PFSK-1 (cell line): ENCODE measurements around the gene GPR132.

ENCODE experiments used
- FOXP2 ChIP-seq: optimal IDR thresholded peaks from 2 replicates; pipeline ENCODE3; 2011; ENCODE audit warnings: borderline replicate concordance, control low read depth, inconsistent platforms; ENCODE audit not compliant: insufficient read depth; ENCODE audit errors: extremely low read length, extremely low read depth
- POLR2AphosphoS5 ChIP-seq: IDR thresholded peaks from 2 replicates; pipeline ENCODE4 v1.6.1; 2012; ENCODE audit warnings: low read depth, mild to moderate bottlenecking, control low read depth, low read length, moderate library complexity
- REST ChIP-seq, 2 experiments: IDR thresholded peaks; 2 replicates each; pipeline versions ENCODE4 v1.6.1 to v1.8.0; 2011 to 2012; ENCODE audit warnings: low read depth in 2 of 2, low read length in 2 of 2, control low read depth in 1 of 2, inconsistent platforms in 1 of 2, mild to moderate bottlenecking in 1 of 2, moderate library complexity in 1 of 2; ENCODE audit not compliant: insufficient read depth in 1 of 2
- SIN3A ChIP-seq: IDR thresholded peaks from 2 replicates; pipeline ENCODE4 v1.6.1; 2012; ENCODE audit warnings: mild to moderate bottlenecking, low read length, moderate library complexity, borderline replicate concordance; ENCODE audit not compliant: insufficient read depth
- TAF1 ChIP-seq: IDR thresholded peaks from 2 replicates; pipeline ENCODE4 v1.6.1; 2012; ENCODE audit warnings: low read length, control low read depth, borderline replicate concordance; ENCODE audit not compliant: insufficient read depth

Gene GPR132

GRCh38 chr14:105105158-105105557, 39.9 kb upstream of the GPR132 start:
- TF ChIP-seq POLR2AphosphoS5 (no peak), SIN3A (no peak), FOXP2 (no peak), REST (IDR thresholded peaks at IDR 0.05; ENCODE audit: insufficient read depth in 1 of 2, low read depth in 2 of 2, low read length in 2 of 2) (no peak), TAF1 (no peak)

- TF ChIP-seq REST (IDR thresholded peaks at IDR 0.05; ENCODE audit: insufficient read depth in 1 of 2, low read depth in 2 of 2, low read length in 2 of 2) (no peak), FOXP2 (no peak), SIN3A (no peak), TAF1 (no peak), POLR2AphosphoS5 (no peak)
Observed at GRCh38 chr14:105102893-105103292, 37.7 kb upstream of the GPR132 start.

- no peak for TF ChIP-seq TAF1
- no peak for TF ChIP-seq POLR2AphosphoS5
- TF ChIP-seq REST (IDR thresholded peaks at IDR 0.05; ENCODE audit: insufficient read depth in 1 of 2, low read depth in 2 of 2, low read length in 2 of 2) = no peak
- TF ChIP-seq FOXP2 = no peak
Observed at GRCh38 chr14:105102361-105102870, 37.2 kb upstream of the GPR132 start.

- TF ChIP-seq TAF1 (no peak), SIN3A (no peak), FOXP2 (no peak), POLR2AphosphoS5 (no peak), REST (IDR thresholded peaks at IDR 0.05; ENCODE audit: insufficient read depth in 1 of 2, low read depth in 2 of 2, low read length in 2 of 2) (no peak)
Observed at GRCh38 chr14:105100910-105101309, 35.7 kb upstream of the GPR132 start.

- TF ChIP-seq FOXP2 (no peak), TAF1 (no peak), POLR2AphosphoS5 (no peak), REST (IDR thresholded peaks at IDR 0.05; ENCODE audit: insufficient read depth in 1 of 2, low read depth in 2 of 2, low read length in 2 of 2) (no peak), SIN3A (no peak)
Observed at GRCh38 chr14:105099778-105100177, 34.5 kb upstream of the GPR132 start.
